ENCODE data around the gene MC1R. TPM values are rescaled to one million over a fixed set of nuclear protein-coding genes. Genes with fewer than 3 reads are reported as not detected.

The MC1R gene
- total and polyA plus RNA-seq, 8 donors: 1.3 to 11.3 (median 2.9) TPM

GRCh38 chr16:89899879-89900481 is 18.7 kb upstream of the MC1R start:
- TF ChIP-seq POLR2AphosphoS5 (IDR thresholded peaks at IDR 0.05) (no peak), CTCF (IDR thresholded peaks at IDR 0.05) (no peak), POLR2A (IDR thresholded peaks at IDR 0.05) (no peak)
- Histone ChIP-seq H3K9me3 (no peaks in the 10 kb centered on the region), H3K4me1 (no peaks in the 10 kb centered on the region), H3K4me3 (no peak overlapping the region), H3K27ac (no peak overlapping the region), H3K27me3 (no peaks in the 10 kb centered on the region), H3K36me3 (peaks cover 79 to 89% (median 88%) of the 10 kb centered on the region in 4 donors)
- whole genome bisulfite sequencing, 5 donors: 91 to 95% (median 93%) methylated on average over 20 of the region's 20 CpGs
- intact Hi-C loops (cut with DNase I; ENCODE audit: low total_unique reads): no loop called here
- DNase-seq: no peak

- WGBS, 5 donors: 91 to 97% (median 97%) methylated on average over 8 to 17 of the region's 17 CpGs
- Histone ChIP-seq H3K27ac (no peak overlapping the region), H3K4me1 (no peaks in the 10 kb centered on the region), H3K4me3 (no peak overlapping the region), H3K36me3 (peaks cover 79 to 89% (median 88%) of the 10 kb centered on the region in 4 donors), H3K27me3 (no peaks in the 10 kb centered on the region), H3K9me3 (no peaks in the 10 kb centered on the region)
- intact Hi-C loops (cut with DNase I; ENCODE audit: low total_unique reads): no loop called here
- TF ChIP-seq POLR2AphosphoS5 (IDR thresholded peaks at IDR 0.05) (no peak), CTCF (IDR thresholded peaks at IDR 0.05) (no peak), EP300 (IDR thresholded peaks at IDR 0.05) (no peak), POLR2A (IDR thresholded peaks at IDR 0.05) (no peak)
- DNase-seq: no peak
Measured at GRCh38 chr16:89900885-89901284, 17.8 kb upstream of the MC1R start.

- Histone ChIP-seq H3K27me3 (no peaks in the 10 kb centered on the region), H3K36me3 (peaks cover 72 to 88% (median 86%) of the 10 kb centered on the region in 4 donors), H3K4me3 (no peak overlapping the region), H3K27ac (no peak overlapping the region), H3K4me1 (no peaks in the 10 kb centered on the region), H3K9me3 (no peaks in the 10 kb centered on the region)
- TF ChIP-seq CTCF (IDR thresholded peaks at IDR 0.05): no peak
- TF ChIP-seq EP300 (IDR thresholded peaks at IDR 0.05): no peak
- TF ChIP-seq POLR2A (IDR thresholded peaks at IDR 0.05): no peak
- TF ChIP-seq POLR2AphosphoS5 (IDR thresholded peaks at IDR 0.05): no peak
- no peak for DNase-seq
- 73 to 93% (median 91%) methylated on average over 5 to 11 of the region's 11 CpGs for WGBS, 5 donors
- intact Hi-C loops (cut with DNase I; ENCODE audit: low total_unique reads): no loop called here
Measured at GRCh38 chr16:89902980-89903379, 15.7 kb upstream of the MC1R start.

- Histone ChIP-seq H3K4me3 (no peak overlapping the region), H3K27me3 (no peaks in the 10 kb centered on the region), H3K36me3 (peaks cover 66 to 88% (median 86%) of the 10 kb centered on the region in 4 donors), H3K4me1 (no peaks in the 10 kb centered on the region), H3K9me3 (no peaks in the 10 kb centered on the region), H3K27ac (no peak overlapping the region)
- intact Hi-C loops (cut with DNase I; ENCODE audit: low total_unique reads): no loop called here
- 88 to 92% (median 89%) methylated on average over 18 to 19 of the region's 19 CpGs for WGBS, 5 donors
- DNase-seq: no peak
- TF ChIP-seq CTCF (IDR thresholded peaks at IDR 0.05): no peak
- no peak for TF ChIP-seq POLR2A (IDR thresholded peaks at IDR 0.05)
Measured at GRCh38 chr16:89903908-89904515, 14.7 kb upstream of the MC1R start.

Data from stomach (tissue), 9 donors.